DOHH2 (cell line): ENCODE data around the gene MRPL38.

Source experiments
- EZH2phosphoT487 ChIP-seq: fragments of 200-600 bp; sonication (generic); IDR thresholded peaks from 2 replicates; pipeline ENCODE4 v1.6.1; 2017; ENCODE audit warnings: borderline replicate concordance, mild to moderate bottlenecking, antibody characterized with exemption, low read length, moderate library complexity, mixed read lengths
- TF ChIP-seq, protein P1 (sequence below): fragments of 200-600 bp; sonication (generic); IDR thresholded peaks from one replicate; pipeline ENCODE4 v1.5.1; 2014; ENCODE audit warnings: antibody characterized with exemption, mild to moderate bottlenecking, low read depth, low read length; ENCODE audit not compliant: poor library complexity, severe bottlenecking

DNA sequence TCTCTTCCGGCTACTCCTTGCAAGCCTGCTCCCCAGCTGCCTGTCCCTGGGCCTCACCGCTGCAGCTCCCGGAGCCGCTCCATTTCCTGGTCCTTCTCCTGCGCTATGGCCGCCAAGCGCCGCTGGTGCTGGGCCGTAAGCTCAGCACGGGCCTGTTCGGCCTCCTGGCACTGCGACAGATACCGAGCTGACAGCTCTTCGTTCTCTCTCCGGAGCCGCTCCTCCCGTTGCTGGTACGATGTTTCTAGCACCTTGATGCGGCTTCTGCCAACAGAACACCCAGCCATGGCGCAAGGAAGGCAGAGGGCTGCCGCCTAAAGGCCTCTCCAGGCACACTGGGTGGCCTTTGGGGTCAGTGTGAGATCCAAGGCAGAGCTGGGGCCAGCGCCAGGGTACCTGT is 14.9 kb upstream of the MRPL38 start:
- TF ChIP-seq, protein P1, sequence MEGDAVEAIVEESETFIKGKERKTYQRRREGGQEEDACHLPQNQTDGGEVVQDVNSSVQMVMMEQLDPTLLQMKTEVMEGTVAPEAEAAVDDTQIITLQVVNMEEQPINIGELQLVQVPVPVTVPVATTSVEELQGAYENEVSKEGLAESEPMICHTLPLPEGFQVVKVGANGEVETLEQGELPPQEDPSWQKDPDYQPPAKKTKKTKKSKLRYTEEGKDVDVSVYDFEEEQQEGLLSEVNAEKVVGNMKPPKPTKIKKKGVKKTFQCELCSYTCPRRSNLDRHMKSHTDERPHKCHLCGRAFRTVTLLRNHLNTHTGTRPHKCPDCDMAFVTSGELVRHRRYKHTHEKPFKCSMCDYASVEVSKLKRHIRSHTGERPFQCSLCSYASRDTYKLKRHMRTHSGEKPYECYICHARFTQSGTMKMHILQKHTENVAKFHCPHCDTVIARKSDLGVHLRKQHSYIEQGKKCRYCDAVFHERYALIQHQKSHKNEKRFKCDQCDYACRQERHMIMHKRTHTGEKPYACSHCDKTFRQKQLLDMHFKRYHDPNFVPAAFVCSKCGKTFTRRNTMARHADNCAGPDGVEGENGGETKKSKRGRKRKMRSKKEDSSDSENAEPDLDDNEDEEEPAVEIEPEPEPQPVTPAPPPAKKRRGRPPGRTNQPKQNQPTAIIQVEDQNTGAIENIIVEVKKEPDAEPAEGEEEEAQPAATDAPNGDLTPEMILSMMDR, result no peak
- TF ChIP-seq EZH2phosphoT487, result no peak
